T-helper 22 cell (primary cell): ENCODE results near the gene PDX1.
"Not testable (repeated sequence)": the region's sequence is repeated elsewhere in the genome, so short reads cannot be mapped to it uniquely, and the experiment has no call there.

ENCODE experiments used
- DNase-seq: peaks from one replicate; pipeline ENCODE4 v3.0.0-alpha.2; 2020; ENCODE audit warnings: low read depth

Gene PDX1

GRCh38 chr13:27956576-27957300, 36.9 kb downstream of the PDX1 start:
- no peak for DNase-seq

GRCh38 chr13:27959976-27960361, 40.2 kb downstream of the PDX1 start:
- no peak for DNase-seq

GRCh38 chr13:27960362-27961226, 40.8 kb downstream of the PDX1 start:
- no peak for DNase-seq

GRCh38 chr13:27961227-27962085, 41.7 kb downstream of the PDX1 start:
- DNase-seq = no peak

- no peak for DNase-seq
Measured at GRCh38 chr13:27962128-27962841, 42.5 kb downstream of the PDX1 start.

- DNase-seq = no peak
Measured at GRCh38 chr13:27962982-27963381, 43.2 kb downstream of the PDX1 start.

GRCh38 chr13:27963491-27963890, 43.7 kb downstream of the PDX1 start:
- DNase-seq = no peak

GRCh38 chr13:27964206-27964605, 44.4 kb downstream of the PDX1 start:
- not testable (repeated sequence) for DNase-seq

- no peak for DNase-seq
Measured at GRCh38 chr13:27964741-27965323, 45.0 kb downstream of the PDX1 start.

GRCh38 chr13:27965343-27965739, 45.5 kb downstream of the PDX1 start:
- DNase-seq = no peak

GRCh38 chr13:27965740-27966640, 46.2 kb downstream of the PDX1 start:
- no peak for DNase-seq

GRCh38 chr13:27966641-27967202, 46.9 kb downstream of the PDX1 start:
- DNase-seq = no peak

GRCh38 chr13:27967203-27967735, 47.5 kb downstream of the PDX1 start:
- no peak for DNase-seq

GRCh38 chr13:27967736-27968315, 48.0 kb downstream of the PDX1 start:
- DNase-seq = no peak

GRCh38 chr13:27968316-27969081, 48.7 kb downstream of the PDX1 start:
- no peak for DNase-seq

GRCh38 chr13:27969082-27969865, 49.5 kb downstream of the PDX1 start, which contains the start of gene CDX2:
TSS of gene CDX2 (minus strand) at chr13:27969315. CDS start at chr13:27969006, 309 bp downstream.
- no peak for DNase-seq

GRCh38 chr13:27969866-27970229, 50.0 kb downstream of the PDX1 start:
- DNase-seq = no peak
